ENCODE measurements around the gene MYMX. TPM values are rescaled to one million over a fixed set of nuclear protein-coding genes. Genes with fewer than 3 reads are reported as not detected.
"Not testable (repeated sequence)": the region's sequence is repeated elsewhere in the genome, so short reads cannot be mapped to it uniquely, and the experiment has no call there.

The MYMX gene
- total RNA-seq, 1 donor, result not detected

GRCh38 chr6:44188819-44189218, 27.9 kb upstream of the MYMX start:
- no peak for TF ChIP-seq CTCF (IDR thresholded peaks at IDR 0.05; ENCODE audit: insufficient read depth, low read depth, low read length)
- DNase-seq (ENCODE audit: low read depth), result no peak
- no peak overlapping the region for H3K4me3 ChIP-seq (ENCODE audit: low read depth, low read length)

GRCh38 chr6:44189257-44189656, 27.5 kb upstream of the MYMX start:
- no peak for DNase-seq (ENCODE audit: low read depth)
- no peak for TF ChIP-seq CTCF (IDR thresholded peaks at IDR 0.05; ENCODE audit: insufficient read depth, low read depth, low read length)
- no peak overlapping the region for H3K4me3 ChIP-seq (ENCODE audit: low read depth, low read length)

GRCh38 chr6:44190715-44191114, 26.0 kb upstream of the MYMX start:
- DNase-seq (ENCODE audit: low read depth), result peak; percentile 48
- H3K4me3 ChIP-seq (ENCODE audit: low read depth, low read length), result no peak overlapping the region
- TF ChIP-seq CTCF (IDR thresholded peaks at IDR 0.05; ENCODE audit: insufficient read depth, low read depth, low read length), result no peak

GRCh38 chr6:44192428-44193041, 24.2 kb upstream of the MYMX start:
- no peak for DNase-seq (ENCODE audit: low read depth)
- no peak overlapping the region for H3K4me3 ChIP-seq (ENCODE audit: low read depth, low read length)
- TF ChIP-seq CTCF (IDR thresholded peaks at IDR 0.05; ENCODE audit: insufficient read depth, low read depth, low read length), result no peak

GRCh38 chr6:44193307-44193910, 23.3 kb upstream of the MYMX start:
- no peak for TF ChIP-seq CTCF (IDR thresholded peaks at IDR 0.05; ENCODE audit: insufficient read depth, low read depth, low read length)
- H3K4me3 ChIP-seq (ENCODE audit: low read depth, low read length), result no peak overlapping the region
- no peak for DNase-seq (ENCODE audit: low read depth)

- TF ChIP-seq CTCF (IDR thresholded peaks at IDR 0.05; ENCODE audit: insufficient read depth, low read depth, low read length), result no peak
- H3K4me3 ChIP-seq (ENCODE audit: low read depth, low read length), result no peak overlapping the region
- DNase-seq (ENCODE audit: low read depth), result no peak
These were observed 22.4 kb upstream of the MYMX start for GRCh38 chr6:44194326-44194725.

GRCh38 chr6:44196351-44196750, 20.4 kb upstream of the MYMX start:
- not testable (repeated sequence) for DNase-seq (ENCODE audit: low read depth); H3K4me3 ChIP-seq (ENCODE audit: low read depth, low read length)

Data from fibroblast of villous mesenchyme (primary cell).